SH-SY5Y (cell line): ENCODE measurements around the gene SLC38A8.

ENCODE experiments used
- GATA2 ChIP-seq: IDR thresholded peaks from 2 replicates; pipeline ENCODE4 v1.6.1; 2011; ENCODE audit warnings: mild to moderate bottlenecking, low read depth, low read length
- GATA3 ChIP-seq: IDR thresholded peaks from 2 replicates; pipeline ENCODE4 v1.6.1; 2011; ENCODE audit warnings: low read depth, mild to moderate bottlenecking, low read length, moderate library complexity

DNA sequence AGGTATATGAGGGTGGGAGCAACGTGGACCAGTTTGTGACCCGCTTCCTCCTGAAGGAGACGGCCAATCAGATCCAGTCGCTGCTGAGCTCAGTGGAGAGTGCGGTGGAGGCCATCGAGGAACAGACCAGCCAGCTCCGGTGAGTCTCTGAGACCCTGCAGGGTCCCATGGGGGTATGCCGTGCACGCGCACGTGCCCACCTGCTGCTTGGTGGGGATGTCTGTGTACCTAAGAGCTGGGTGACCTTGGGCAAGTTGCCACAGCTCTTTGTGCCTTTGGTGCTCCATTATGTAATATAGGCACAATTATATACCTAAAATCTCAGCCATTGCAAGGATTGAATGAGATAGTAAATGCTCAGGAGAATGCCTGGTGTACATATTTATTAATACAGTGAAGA is 52.1 kb downstream of the SLC38A8 start:
- TF ChIP-seq GATA3 (no peak), GATA2 (no peak)
